HepG2 (cell line): ENCODE results near the gene TMEM87B. TPM values are rescaled to one million over a fixed set of nuclear protein-coding genes. Genes with fewer than 3 reads are reported as not detected.

Experiments used
- ASH2L ChIP-seq: fragments of 300-600, 200-600 bp; sonication (generic); IDR thresholded peaks from 2 replicates; pipeline ENCODE4 v1.7.0; 2017; ENCODE audit warnings: low read depth, mild to moderate bottlenecking, moderate library complexity, mixed read lengths, low read length; ENCODE audit not compliant: insufficient read length
- CHD2 ChIP-seq: IDR thresholded peaks from 2 replicates; pipeline ENCODE4 v1.6.1; 2011; ENCODE audit warnings: low read depth, low read length, improper control_type of control experiment
- FOXA1 ChIP-seq, 2 experiments: fragments of 450-650 bp in 1 of 2; sonication (generic) in 1 of 2; formaldehyde crosslinking in 1 of 2; IDR thresholded peaks; 2 replicates each; pipeline versions ENCODE4 v1.4.0 to v1.6.1; 2016 to 2020; ENCODE audit warnings: missing genetic modification reagents in 1 of 2
- NFE2 ChIP-seq: sonication (generic); formaldehyde crosslinking; IDR thresholded peaks from 2 replicates; pipeline ENCODE4 v1.4.0; 2020; ENCODE audit warnings: missing genetic modification reagents
- PATZ1 ChIP-seq: sonication (generic); formaldehyde crosslinking; IDR thresholded peaks from 2 replicates; pipeline ENCODE4 v1.4.0; 2020; ENCODE audit warnings: missing genetic modification reagents
- SKIL ChIP-seq: sonication (generic); formaldehyde crosslinking; IDR thresholded peaks from 2 replicates; pipeline ENCODE4 v1.8.0; 2022; ENCODE audit warnings: missing genetic modification reagents, mild to moderate bottlenecking, moderate library complexity, borderline replicate concordance
- TBX2 ChIP-seq: sonication (generic); formaldehyde crosslinking; IDR thresholded peaks from 2 replicates; pipeline ENCODE4 v1.5.0; 2020; ENCODE audit warnings: missing genetic modification reagents, mild to moderate bottlenecking, borderline replicate concordance
- TEAD3 ChIP-seq: optimal IDR thresholded peaks from 2 replicates; pipeline ENCODE3; 2016; ENCODE audit warnings: borderline replicate concordance
- XBP1 ChIP-seq: sonication (generic); formaldehyde crosslinking; IDR thresholded peaks from 2 replicates; pipeline ENCODE4 v1.5.0; 2020; ENCODE audit warnings: missing genetic modification reagents
- ZC3H4 ChIP-seq: sonication (generic); formaldehyde crosslinking; IDR thresholded peaks from 2 replicates; pipeline ENCODE4 v1.4.0; 2020; ENCODE audit warnings: missing genetic modification reagents, borderline replicate concordance
- ZFY ChIP-seq: sonication (generic); formaldehyde crosslinking; IDR thresholded peaks from 2 replicates; pipeline ENCODE4 v1.4.0; 2020; ENCODE audit warnings: missing genetic modification reagents
- ZNF274 ChIP-seq: sonication (generic); formaldehyde crosslinking; IDR thresholded peaks from 2 replicates; pipeline ENCODE4 v1.5.1; 2020; ENCODE audit warnings: mild to moderate bottlenecking, missing genetic modification reagents
- ZNF343 ChIP-seq: sonication (generic); formaldehyde crosslinking; IDR thresholded peaks from 2 replicates; pipeline ENCODE4 v1.4.0; 2020; ENCODE audit warnings: mild to moderate bottlenecking, missing genetic modification reagents
- ZNF597 ChIP-seq: sonication (generic); formaldehyde crosslinking; IDR thresholded peaks from 2 replicates; pipeline ENCODE4 v1.5.0; 2020; ENCODE audit warnings: missing genetic modification reagents
- ZNF609 ChIP-seq: sonication (generic); formaldehyde crosslinking; IDR thresholded peaks from 2 replicates; pipeline ENCODE4 v1.4.0; 2020; ENCODE audit warnings: mild to moderate bottlenecking, missing genetic modification reagents, borderline replicate concordance
- ZNF639 ChIP-seq: conservative IDR thresholded peaks from 2 replicates; pipeline ENCODE4 v1.6.1; 2018; ENCODE audit warnings: missing genetic modification reagents
- ZNF772 ChIP-seq: sonication (generic); formaldehyde crosslinking; IDR thresholded peaks from 2 replicates; pipeline ENCODE4 v1.5.0; 2020; ENCODE audit warnings: mild to moderate bottlenecking, missing genetic modification reagents
- polyA plus RNA-seq, 8 experiments: library from polyadenylated mRNA; depleted of rRNA in 3 of 8; stranded (reverse) in 7 of 8; unstranded in 1 of 8; fragments of >200 nt; fragmentation: Illumina TruSeq in 4 of 8; extraction: Trizol in 4 of 8; gene quantifications; 2 replicates each; pipeline versions ENCODE4 v1.2.1 to v1.2.3, GENCODE V29; 2011 to 2016; ENCODE audit warnings: low read depth in 4 of 8, missing spikeins in 1 of 8, mixed read lengths in 1 of 8; ENCODE audit not compliant: insufficient read depth in 1 of 8
- total RNA-seq, 5 experiments: library from RNA; depleted of rRNA; stranded (reverse); fragments of >200 nt; fragmentation: Illumina TruSeq; extraction: Trizol; gene quantifications; 2 replicates each; pipeline ENCODE4 v1.2.3, GENCODE V29; 2016; ENCODE audit warnings: low read depth in 1 of 5

Gene TMEM87B
- total and polyA plus RNA-seq, 2 of the 13 experiments (the other 11 are each of a cell fraction or from before 2014, with no cell fraction given) = 15.1 to 16.2 TPM

- no peak for TF ChIP-seq XBP1
- no peak for TF ChIP-seq SKIL (CRISPR knock-in tag)
- no peak for TF ChIP-seq ZNF274 (CRISPR knock-in tag)
- no peak for TF ChIP-seq CHD2
- TF ChIP-seq ZNF609 (CRISPR knock-in tag) = 0 out of 2 replicates have a peak, but pooled peaks have one; percentile 31
- 0 out of 2 replicates have a peak, but pooled peaks have one; percentile 16 for TF ChIP-seq PATZ1
- peak; percentile 47; the same call in 1 of the 2 replicates for TF ChIP-seq TBX2 (CRISPR knock-in tag)
- no peak for TF ChIP-seq ZC3H4 (CRISPR knock-in tag)
- TF ChIP-seq FOXA1 (IDR thresholded peaks at IDR 0.05) = no peak
- TF ChIP-seq FOXA1 (CRISPR knock-in tag; IDR thresholded peaks at IDR 0.05) = no peak
- TF ChIP-seq ZNF597 (CRISPR knock-in tag) = no peak
- TF ChIP-seq ZNF639 (CRISPR knock-in tag) = no peak
- peak; percentile 26 for TF ChIP-seq ASH2L
- peak; percentile 34; the same call in 1 of the 2 replicates for TF ChIP-seq ZNF343 (CRISPR knock-in tag)
- 0 out of 2 replicates have a peak, but pooled peaks have one; percentile 19 for TF ChIP-seq ZFY (CRISPR knock-in tag)
- TF ChIP-seq ZNF772 (CRISPR knock-in tag) = peak; percentile 1; the same call in 1 of the 2 replicates
- TF ChIP-seq TEAD3 (CRISPR knock-in tag) = peak; percentile 34
- 0 out of 2 replicates have a peak, but pooled peaks have one; percentile 8 for TF ChIP-seq NFE2 (CRISPR knock-in tag)
Observed at GRCh38 chr2:112047537-112048235, 7.4 kb upstream of the TMEM87B start (continued).
